PC-9 (cell line): ENCODE measurements around the gene SLC22A2. TPM values are rescaled to one million over a fixed set of nuclear protein-coding genes. Genes with fewer than 3 reads are reported as not detected.

Experiments
- BruUV-seq: library from RNA; stranded (reverse); fragments of 400-500 nt; replicated peaks from 2 replicates; lab custom pipeline; 2021; lab: Mats Ljungman, UMichigan
- CTCF ChIA-PET: fragments of 300-600 bp; sonication (Branson Sonifier 250); formaldehyde crosslinking; loops from one replicate; lab custom pipeline; 2022; ENCODE audit warnings: antibody characterized with exemption; lab: Charles Lee
- POLR2A ChIA-PET: fragments of 300-600 bp; sonication (Branson Sonifier 250); formaldehyde crosslinking; loops from one replicate; lab custom pipeline; 2022; ENCODE audit warnings: antibody characterized with exemption; ENCODE audit not compliant: unreplicated experiment; lab: Charles Lee
- DNase-seq, 2 experiments: peaks; one replicate each; pipeline versions ENCODE4 v3.0.0 to v3.0.0-alpha.2; 2015 to 2022; ENCODE audit warnings: mixed read lengths in 1 of 2
- H2AFZ ChIP-seq: fragments of 200-600 bp; sonication (generic); 2 replicates; pipeline ENCODE4 v1.8.1; 2017; ENCODE audit warnings: antibody characterized with exemption
- H3F3A ChIP-seq: fragments of 200-600 bp; sonication (generic); 2 replicates; pipeline ENCODE4 v1.8.1; 2017; ENCODE audit warnings: antibody characterized with exemption, mild to moderate bottlenecking, low read depth; ENCODE audit not compliant: insufficient read depth
- H3K27ac ChIP-seq: fragments of 200-600 bp; sonication (generic); 2 replicates; pipeline ENCODE4 v1.6.1; 2016; ENCODE audit warnings: mixed run types
- H3K27me3 ChIP-seq: fragments of 200-600 bp; sonication (generic); 2 replicates; pipeline ENCODE4 v1.6.1; 2016; ENCODE audit warnings: low read depth, mixed run types; ENCODE audit not compliant: insufficient read depth
- H3K36me3 ChIP-seq: fragments of 200-600 bp; sonication (generic); 2 replicates; pipeline ENCODE4 v1.6.1; 2016; ENCODE audit warnings: low read depth, mixed run types
- H3K4me1 ChIP-seq: fragments of 200-600 bp; sonication (generic); replicated peaks from 2 replicates; pipeline ENCODE4 v1.6.1; 2016; ENCODE audit warnings: mixed run types; ENCODE audit not compliant: insufficient read depth
- H3K4me2 ChIP-seq: fragments of 200-600 bp; sonication (generic); 2 replicates; pipeline ENCODE4 v1.6.1; 2017; ENCODE audit warnings: mixed run types
- H3K4me3 ChIP-seq: fragments of 200-600 bp; sonication (generic); 2 replicates; pipeline ENCODE4 v1.6.1; 2016; ENCODE audit warnings: mixed run types
- H3K79me2 ChIP-seq: fragments of 200-600 bp; sonication (generic); 2 replicates; pipeline ENCODE4 v1.6.1; 2017; ENCODE audit warnings: low read depth, mixed run types
- H3K9me2 ChIP-seq: fragments of 200-600 bp; sonication (generic); 2 replicates; pipeline ENCODE4 v1.8.1; 2017; ENCODE audit warnings: mild to moderate bottlenecking; ENCODE audit not compliant: insufficient read depth
- H3K9me3 ChIP-seq: fragments of 200-600 bp; sonication (generic); 2 replicates; pipeline ENCODE4 v1.8.1; 2016; ENCODE audit warnings: low read depth; ENCODE audit not compliant: insufficient read depth
- H4K20me1 ChIP-seq: fragments of 200-600 bp; sonication (generic); 2 replicates; pipeline ENCODE4 v1.8.1; 2017; ENCODE audit not compliant: insufficient read depth
- EZH2 ChIP-seq: fragments of 200-600 bp; sonication (generic); IDR thresholded peaks from 2 replicates; pipeline ENCODE4 v1.8.0; 2017; ENCODE audit warnings: antibody characterized with exemption, low read depth
- intact Hi-C: fragments of 100-400 bp; cut with micrococcal nuclease; formaldehyde crosslinking; loops from one replicate; pipeline ENCODE4 v1.10.0; 2022; ENCODE audit not compliant: unreplicated experiment
- total RNA-seq: library from RNA; stranded (reverse); gene quantifications from 2 replicates; pipeline ENCODE4 v1.2.3, GENCODE V29; 2021
- TF ChIP-seq, protein P1 (sequence below): fragments of 200-600 bp; sonication (generic); conservative IDR thresholded peaks from 2 replicates; pipeline ENCODE4 v1.6.1; 2017; ENCODE audit warnings: mixed run types, antibody characterized with exemption, mild to moderate bottlenecking, moderate library complexity

SLC22A2 gene
- total RNA-seq, 1 experiment from 2014 or later, result not detected

- no peaks in the 10 kb centered on the region for H4K20me1 ChIP-seq
- H3K4me1 ChIP-seq, result peaks cover 13% of the 10 kb centered on the region
- no peak for DNase-seq
- BruUV-seq, result no TSS peak
- POLR2A ChIA-PET, result no interaction called here
- H3K27me3 ChIP-seq, result no peaks in the 10 kb centered on the region
- H3K4me3 ChIP-seq, result no peak overlapping the region
- H3K79me2 ChIP-seq, result no peaks in the 10 kb centered on the region
- no peaks in the 10 kb centered on the region for H3K9me2 ChIP-seq
- H3K9me3 ChIP-seq, result no peaks in the 10 kb centered on the region
- no peak overlapping the region for H3K27ac ChIP-seq
- no peak overlapping the region for H2AFZ ChIP-seq
- CTCF ChIA-PET, result no interaction called here
- no peak for TF ChIP-seq EZH2
- TF ChIP-seq, protein P1, sequence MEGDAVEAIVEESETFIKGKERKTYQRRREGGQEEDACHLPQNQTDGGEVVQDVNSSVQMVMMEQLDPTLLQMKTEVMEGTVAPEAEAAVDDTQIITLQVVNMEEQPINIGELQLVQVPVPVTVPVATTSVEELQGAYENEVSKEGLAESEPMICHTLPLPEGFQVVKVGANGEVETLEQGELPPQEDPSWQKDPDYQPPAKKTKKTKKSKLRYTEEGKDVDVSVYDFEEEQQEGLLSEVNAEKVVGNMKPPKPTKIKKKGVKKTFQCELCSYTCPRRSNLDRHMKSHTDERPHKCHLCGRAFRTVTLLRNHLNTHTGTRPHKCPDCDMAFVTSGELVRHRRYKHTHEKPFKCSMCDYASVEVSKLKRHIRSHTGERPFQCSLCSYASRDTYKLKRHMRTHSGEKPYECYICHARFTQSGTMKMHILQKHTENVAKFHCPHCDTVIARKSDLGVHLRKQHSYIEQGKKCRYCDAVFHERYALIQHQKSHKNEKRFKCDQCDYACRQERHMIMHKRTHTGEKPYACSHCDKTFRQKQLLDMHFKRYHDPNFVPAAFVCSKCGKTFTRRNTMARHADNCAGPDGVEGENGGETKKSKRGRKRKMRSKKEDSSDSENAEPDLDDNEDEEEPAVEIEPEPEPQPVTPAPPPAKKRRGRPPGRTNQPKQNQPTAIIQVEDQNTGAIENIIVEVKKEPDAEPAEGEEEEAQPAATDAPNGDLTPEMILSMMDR, result no peak
- H3K36me3 ChIP-seq, result no peaks in the 10 kb centered on the region
- H3F3A ChIP-seq, result peaks cover 6% of the 10 kb centered on the region; the same call in 1 of the 2 replicates
- intact Hi-C loops, result no loop called here
- no peak overlapping the region for H3K4me2 ChIP-seq
These were observed 5.5 kb upstream of the SLC22A2 start for GRCh38 chr6:160264061-160264612.

GRCh38 chr6:160263196-160263939 lies 4.7 kb upstream of the SLC22A2 start:
- H3K4me2 ChIP-seq, result no peak overlapping the region
- H4K20me1 ChIP-seq, result no peaks in the 10 kb centered on the region
- H3K9me2 ChIP-seq, result no peaks in the 10 kb centered on the region
- no peak overlapping the region for H2AFZ ChIP-seq
- peaks cover 13% of the 10 kb centered on the region for H3K4me1 ChIP-seq
- no TSS peak for BruUV-seq
- intact Hi-C loops, result no loop called here
- H3F3A ChIP-seq, result peaks cover 6% of the 10 kb centered on the region; the same call in 1 of the 2 replicates
- H3K79me2 ChIP-seq, result no peaks in the 10 kb centered on the region
- ChIA-PET CTCF (no interaction called here), POLR2A (no interaction called here)
- H3K4me3 ChIP-seq, result no peak overlapping the region
- TF ChIP-seq, protein P1, result no peak
- no peak for TF ChIP-seq EZH2
- H3K36me3 ChIP-seq, result no peaks in the 10 kb centered on the region
- H3K9me3 ChIP-seq, result no peaks in the 10 kb centered on the region
- no peak overlapping the region for H3K27ac ChIP-seq
- no peaks in the 10 kb centered on the region for H3K27me3 ChIP-seq
- no peak for DNase-seq

GRCh38 chr6:160261991-160262680 lies 3.5 kb upstream of the SLC22A2 start:
- H2AFZ ChIP-seq, result no peak overlapping the region
- POLR2A ChIA-PET, result no interaction called here

More at GRCh38 chr6:160261991-160262680, 3.5 kb upstream of the SLC22A2 start:
- no peak for TF ChIP-seq EZH2
- TF ChIP-seq, protein P1, result no peak
- no TSS peak for BruUV-seq
- no peaks in the 10 kb centered on the region for H3K79me2 ChIP-seq
- H3K9me2 ChIP-seq, result no peaks in the 10 kb centered on the region
- no peaks in the 10 kb centered on the region for H3K27me3 ChIP-seq
- H3K4me3 ChIP-seq, result no peak overlapping the region
- intact Hi-C loops, result no loop called here
- no peaks in the 10 kb centered on the region for H4K20me1 ChIP-seq
- no peaks in the 10 kb centered on the region for H3K36me3 ChIP-seq
- H3F3A ChIP-seq, result peaks cover 6% of the 10 kb centered on the region; the same call in 1 of the 2 replicates
- H3K4me2 ChIP-seq, result no peak overlapping the region
- H3K9me3 ChIP-seq, result no peaks in the 10 kb centered on the region
- CTCF ChIA-PET, result no interaction called here
- no peak for DNase-seq
- H3K27ac ChIP-seq, result no peak overlapping the region
- H3K4me1 ChIP-seq, result peaks cover 14% of the 10 kb centered on the region
